HK-2 (cell line): ENCODE measurements around the gene RPL3.

Experiments used
- DNase-seq: peaks from one replicate; pipeline ENCODE4 v3.0.0-alpha.2; 2018; ENCODE audit not compliant: unreplicated experiment

The RPL3 gene

DNA sequence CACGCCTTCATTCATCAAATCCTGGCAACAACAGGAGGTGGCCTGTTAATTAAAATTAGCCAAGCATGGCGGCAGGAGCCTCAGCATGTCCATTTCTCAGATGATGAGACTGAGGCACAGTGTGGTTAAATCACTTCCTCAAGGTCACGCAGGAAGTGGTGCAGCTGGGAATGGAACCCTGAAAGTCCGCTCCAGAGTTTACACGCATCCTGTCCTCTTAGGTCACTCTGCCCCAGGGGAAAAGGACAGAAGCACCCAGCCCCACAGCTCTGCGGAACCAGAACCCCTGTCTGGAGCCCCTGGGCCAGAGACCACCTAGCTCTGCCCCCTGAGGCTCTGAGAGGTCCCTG lies 19.6 kb downstream of the RPL3 start:
- DNase-seq = no peak

DNA sequence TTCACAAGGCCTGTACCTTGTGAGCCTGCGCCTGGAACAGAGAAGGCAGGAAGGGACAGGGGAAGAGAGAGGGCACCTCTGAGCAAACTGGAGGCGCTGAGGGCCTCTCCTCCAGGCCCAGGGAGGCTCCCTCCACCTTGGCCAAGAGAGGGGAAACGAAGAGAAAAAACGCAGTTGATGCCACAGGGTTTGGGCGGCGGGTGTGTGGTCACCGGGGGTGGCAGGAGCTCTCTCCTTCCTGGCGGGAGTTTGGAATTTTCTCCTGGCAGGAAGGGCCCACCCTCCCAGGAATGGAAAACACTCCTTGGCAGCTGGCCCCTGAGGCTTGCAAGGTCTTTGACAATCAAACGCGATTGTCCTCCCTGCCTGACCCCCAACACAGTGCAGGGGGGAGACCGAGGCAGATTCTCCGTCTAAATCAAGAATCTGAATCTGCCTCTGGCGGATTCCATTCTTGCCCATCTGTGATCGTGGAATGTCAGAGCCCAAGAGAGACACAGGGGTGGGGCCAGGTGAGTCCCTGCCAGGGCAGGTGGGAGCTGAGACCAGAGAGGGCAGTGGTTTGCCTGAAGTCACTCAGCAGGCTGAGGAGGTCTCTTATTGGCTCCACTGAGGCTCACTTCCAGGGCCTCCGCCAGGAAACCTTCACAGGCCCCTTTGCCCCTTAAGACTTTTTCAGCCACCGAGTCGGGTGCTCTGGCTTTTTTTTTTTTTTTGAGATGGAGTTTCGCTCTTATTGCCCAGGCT lies 21.0 kb downstream of the RPL3 start:
- DNase-seq = no peak

DNA sequence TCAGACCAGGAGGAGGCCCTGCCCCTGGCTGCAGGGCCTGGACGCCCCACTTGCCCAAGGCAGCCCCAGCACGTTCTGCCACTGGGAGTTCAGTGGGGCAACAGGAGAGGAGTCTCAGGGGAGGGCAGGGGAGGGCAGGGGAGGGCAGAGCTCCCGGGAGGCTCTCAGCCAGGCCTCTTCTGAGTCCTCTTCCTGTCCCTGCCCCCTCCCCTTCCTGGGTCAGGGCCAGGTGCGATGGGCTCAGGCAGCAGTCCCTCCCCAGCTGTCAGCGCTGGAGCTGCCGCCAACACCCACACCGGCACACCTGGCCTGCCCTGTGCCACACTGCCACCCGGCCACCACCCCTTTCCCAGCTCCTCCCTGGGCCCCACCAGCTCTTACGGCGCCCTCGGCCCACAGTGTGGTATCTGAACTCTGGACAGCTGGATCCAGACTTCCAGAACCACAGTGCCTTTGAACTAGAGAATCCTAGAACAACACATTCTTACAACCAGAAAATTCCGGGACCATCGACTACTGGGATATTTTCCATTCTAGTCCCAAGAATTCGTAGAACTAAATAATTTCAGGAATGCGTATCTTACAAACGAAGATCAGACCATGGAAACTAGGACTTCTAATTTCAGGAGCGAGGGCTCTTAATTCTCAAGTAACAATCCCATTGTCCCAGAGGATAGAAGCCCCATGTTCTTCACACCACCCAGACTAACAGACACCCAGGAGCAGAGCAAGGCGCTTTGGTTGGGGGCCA lies 21.8 kb downstream of the RPL3 start:
- DNase-seq = no peak

DNA sequence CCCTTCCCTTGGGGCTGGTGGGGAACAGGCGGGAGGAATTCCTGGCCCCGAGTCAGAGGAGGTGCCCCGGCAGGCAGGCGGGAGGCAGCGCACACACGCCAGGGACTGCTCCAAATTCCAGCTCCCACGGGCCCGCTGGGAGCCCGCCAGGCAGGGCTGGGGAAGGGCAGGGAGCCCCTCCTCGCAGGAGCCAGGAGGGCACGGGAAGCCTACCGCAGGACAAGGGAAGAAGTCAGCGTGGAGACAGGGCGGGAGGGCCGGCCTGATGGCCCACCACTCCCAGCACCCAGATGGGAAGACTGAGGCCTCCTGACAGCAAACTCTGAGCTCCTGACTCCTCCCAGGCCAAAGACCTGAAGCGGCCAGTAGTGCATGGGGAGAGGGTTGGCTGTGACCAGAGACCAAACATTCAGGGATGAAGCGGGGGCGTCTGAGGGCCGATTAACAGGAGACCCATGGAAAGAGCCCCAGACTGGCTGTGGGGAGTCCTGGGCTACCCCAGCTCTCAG lies 22.4 kb downstream of the RPL3 start:
- no peak for DNase-seq

DNA sequence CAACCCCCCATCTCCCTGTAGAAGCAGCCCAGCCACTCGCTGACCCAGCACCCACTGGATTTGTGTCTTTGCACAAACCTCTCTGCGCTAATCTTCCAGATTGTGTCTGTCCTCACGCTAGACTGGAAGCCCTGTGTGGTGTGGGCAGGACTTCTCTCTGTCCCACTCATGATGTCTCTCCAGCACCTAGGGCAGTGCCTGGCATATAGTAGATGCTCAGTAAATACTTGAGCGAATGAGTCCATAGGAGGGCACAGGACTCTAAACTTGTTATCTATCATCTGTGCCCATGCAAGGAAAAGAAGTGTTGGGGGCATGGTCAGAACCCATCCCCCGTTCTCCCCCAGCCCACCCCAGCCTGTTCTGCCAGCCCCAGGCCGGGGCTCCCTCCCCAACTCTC lies 22.9 kb downstream of the RPL3 start:
- no peak for DNase-seq

DNA sequence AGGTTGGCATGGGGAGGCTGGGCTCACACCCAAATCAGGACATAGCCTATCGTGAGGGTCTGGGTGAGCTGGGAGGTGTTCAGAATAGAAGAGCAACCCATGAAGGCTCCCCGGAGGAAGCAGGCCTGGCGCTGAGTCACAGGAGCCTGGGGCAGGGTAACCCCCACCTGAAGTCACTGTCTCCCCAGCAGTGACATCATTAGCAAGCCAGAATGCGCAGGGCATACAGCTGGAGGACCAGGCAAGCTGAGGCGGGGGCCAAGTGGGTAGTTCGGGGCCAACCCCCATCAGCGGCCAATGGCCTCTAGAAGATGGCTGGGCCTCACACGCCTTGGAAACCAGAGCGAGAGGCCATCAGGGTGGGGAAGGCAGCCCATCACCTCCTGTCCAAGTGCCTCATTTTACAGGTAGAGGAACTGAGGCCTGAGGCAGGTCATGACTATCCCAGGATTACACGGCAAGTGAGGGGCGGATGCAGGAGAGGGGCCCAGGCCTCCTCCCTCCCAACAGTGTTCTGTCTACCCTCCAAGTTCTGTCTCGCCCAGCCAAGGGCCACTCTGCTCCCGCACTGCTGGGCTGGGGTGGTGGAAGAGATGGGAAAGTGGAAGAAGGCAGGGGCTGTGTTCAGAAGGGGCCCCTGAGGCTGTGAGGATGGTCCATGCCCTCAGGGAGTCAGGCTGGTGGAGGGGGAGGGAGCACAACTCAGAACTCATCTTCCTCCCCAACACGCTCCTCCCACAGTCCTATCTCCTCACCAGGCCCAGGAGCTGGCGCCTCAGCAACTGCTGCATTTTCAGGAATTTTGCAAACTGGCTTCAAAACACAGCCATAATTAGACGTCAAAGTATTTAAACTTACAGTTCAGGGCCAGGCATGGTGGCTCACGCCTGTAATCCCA lies 24.6 kb downstream of the RPL3 start:
- no peak for DNase-seq

DNA sequence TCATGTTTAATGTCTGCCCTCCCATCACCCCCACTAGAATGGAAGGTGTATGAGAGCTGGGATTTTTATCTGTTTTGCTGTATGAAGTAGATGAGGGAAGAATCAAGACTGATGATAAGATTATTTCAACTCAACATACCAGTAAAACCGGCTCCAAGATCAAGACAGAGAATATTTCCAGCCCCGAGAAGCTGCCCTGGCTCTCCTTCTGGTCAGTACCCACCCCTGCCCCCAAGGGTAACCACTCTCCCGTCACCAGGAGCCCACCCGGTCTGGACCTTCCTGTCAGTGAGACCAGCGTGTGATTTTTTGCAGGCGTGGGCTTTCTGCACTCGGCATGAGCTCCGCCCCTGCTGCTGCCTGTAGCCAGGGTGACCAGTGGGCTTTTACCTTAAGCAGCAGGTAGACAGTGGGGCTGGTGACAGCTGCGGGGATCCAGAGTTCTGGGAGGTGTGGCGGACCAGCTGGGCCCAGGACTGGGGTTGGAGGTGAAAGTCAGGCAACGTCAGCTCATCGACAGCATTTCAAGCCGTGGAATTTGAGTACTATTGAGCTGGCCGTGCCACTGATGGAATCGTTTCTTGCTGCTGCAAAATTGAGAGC lies 25.6 kb downstream of the RPL3 start:
- no peak for DNase-seq

DNA sequence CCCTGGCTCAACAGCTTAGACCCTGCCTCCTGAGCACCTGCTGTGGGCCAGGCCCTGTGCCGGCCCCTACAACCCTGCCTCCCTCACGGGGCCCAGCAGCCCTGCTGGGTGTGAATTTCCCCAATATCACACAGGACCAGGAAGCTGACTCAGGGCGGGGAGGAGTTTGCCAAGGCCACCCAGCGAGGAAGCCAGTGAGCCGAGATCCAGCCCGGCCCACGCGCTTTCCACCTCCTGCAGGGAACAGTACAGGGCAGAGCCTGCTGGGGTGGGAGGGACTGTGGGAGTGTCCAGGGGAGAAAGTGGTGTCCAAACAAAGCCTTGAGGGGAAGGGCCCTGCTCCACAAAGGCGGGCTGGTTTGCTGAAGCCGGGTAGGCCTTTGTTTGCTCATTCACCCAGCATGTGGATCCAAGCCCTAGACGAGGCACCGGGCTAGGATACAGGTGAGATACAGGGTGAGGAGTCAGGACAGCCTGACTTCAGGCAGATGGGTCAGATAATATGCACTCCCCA lies 26.8 kb downstream of the RPL3 start:
- peak; percentile 98 for DNase-seq

DNA sequence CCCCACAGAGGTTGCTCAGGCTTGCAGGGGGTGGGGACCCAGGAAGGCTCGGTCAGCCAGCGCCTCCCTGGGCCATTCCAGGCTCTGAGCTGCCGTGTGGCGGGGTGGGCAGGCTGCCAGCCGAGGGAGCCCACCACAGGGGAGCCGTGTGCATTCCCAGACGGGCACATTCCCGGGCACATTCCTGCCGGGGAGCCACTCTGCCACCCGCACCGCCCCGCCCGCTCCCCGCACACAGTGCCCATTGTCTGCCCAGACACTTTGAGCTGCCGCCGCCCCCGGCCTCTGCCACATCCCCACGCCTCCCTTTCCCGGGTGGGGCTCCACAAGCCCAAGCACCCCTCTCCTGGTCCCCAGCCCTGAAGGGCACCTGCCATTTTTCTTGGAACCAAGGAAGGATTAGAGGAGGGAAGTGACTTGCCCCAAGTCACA lies 27.4 kb downstream of the RPL3 start:
- peak; percentile 60 for DNase-seq

DNA sequence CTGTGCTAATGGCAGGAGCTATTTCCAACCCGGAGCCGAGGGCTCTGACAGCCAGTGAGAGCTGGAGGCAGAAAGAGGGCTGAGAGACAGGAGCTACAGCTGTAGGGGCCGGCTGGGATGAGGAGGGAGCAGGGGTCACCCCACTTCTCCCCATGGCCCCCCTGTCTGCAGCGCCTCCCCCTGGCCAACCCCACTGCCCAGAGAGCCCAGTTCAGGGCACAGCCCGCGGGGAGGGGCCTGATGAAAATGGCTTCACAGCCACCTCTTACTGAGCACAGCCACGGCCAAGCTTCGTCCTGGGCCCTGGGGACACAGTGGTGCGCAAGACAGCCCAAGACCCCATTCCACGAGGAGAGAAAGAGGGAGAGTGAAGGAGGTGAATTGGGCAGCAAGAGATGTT lies 27.9 kb downstream of the RPL3 start:
- no peak for DNase-seq

DNA sequence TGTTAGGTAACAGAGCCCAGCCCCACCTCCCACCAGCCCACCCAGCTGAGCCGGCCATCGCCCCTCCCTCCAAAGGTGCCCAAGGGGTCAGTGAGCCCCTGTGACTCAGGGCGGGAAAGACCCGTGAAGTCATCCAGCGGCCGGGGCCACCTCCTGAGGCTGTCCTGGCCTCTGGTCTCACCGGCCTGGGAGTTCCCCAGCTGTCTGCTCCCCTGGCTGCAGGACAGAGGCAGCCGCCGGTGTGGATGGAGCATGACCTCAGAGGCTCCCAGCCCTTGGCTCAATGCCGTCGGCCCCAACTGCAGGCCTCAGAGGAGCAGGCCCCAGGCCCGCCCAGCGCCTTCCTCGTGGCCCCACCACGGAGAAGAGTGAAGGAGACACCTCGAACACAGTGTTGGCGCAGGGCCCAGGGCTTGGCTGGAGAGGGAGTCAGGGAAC lies 28.7 kb downstream of the RPL3 start:
- DNase-seq = peak; percentile 95

DNA sequence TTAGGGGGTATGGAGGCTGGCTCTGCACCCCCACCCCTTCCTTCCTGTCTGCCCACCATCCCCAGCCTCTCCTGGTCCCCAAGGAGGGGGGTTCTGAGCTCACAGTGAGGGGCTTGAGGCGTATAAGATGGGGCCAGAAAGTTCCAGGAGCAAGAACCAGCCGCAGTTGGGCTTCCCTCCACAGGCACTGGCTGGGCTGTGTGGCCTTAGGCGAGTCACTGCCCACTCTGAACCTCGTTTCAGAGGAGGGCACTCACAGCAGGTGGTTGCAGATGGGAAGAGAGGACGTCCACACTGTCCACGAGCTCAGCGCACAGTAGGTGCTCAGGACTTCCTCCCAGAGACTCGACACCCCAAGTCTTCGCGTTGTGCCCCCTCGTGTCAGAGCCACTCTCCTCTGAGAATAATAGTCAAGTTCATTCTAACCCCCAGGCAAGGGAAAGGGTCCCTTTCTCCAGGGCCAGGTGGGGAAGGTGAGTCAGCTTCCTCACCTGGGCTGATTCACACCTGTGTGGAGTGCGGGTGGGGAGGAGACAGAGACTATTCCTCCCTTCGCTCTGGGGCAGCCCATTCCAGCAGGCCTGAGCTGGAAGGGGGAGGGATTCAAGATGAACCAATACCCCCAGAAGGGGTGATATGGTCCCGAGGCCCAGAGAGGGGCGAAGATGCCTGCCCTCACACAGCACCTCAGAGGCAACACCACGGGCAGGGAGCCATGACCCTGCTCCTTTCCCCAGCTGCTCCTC lies 29.3 kb downstream of the RPL3 start:
- no peak for DNase-seq

DNA sequence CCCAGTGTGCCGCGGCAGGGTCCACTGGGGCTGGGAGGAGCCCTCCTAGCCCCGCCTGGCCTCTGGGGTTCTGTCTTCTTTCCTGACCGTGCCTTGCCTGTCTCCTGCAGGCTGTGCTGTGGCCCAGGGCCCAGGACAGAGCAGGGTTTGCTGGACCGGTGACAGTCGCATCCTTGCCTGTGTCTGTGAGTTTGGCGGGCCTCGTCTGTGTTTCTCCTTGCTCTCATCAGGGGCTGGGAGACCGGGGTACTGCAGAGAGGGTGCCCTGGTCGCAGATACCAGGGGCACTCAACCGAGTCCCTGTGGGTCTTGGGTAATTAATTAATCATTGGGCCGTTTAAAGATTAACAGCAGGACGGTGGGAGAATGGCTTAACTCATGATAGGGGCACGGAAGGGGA lies 29.9 kb downstream of the RPL3 start:
- peak; percentile 62 for DNase-seq

DNA sequence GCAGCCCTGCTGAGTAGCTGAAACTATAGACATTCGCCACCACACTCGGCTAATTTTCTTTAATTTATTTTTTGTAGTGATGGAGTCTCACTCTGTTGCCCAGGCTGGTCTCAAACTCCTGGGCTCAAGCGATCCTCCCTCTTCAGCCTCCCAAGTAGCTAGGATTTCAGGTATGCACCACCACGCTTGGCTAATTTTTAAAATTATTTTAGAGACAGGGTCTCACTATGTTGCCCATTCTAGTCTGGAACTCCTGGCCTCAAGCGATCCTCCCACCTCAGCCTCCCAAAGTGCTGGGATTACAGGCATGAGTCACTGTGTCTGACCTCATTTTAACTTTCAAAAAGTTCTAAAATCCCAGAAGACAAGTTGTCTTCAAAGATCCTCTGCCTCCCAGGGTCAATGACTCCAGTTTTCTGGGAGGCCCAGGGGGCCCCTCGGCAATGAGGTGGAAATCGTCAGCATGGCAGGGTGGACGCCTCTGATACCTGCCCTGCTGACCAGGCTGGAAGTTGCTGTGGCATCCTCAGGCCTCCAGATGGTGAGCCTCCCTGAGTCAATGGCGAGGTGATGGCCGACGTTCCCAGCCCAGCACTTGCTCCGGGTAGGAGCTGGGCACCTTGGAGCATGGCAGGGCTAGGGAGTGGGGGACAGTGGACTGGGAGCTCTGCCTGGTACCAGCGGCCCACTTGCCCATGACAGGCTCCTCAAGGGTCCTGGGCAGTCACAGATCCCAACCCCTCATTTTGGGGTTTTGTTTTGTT lies 31.1 kb downstream of the RPL3 start:
- DNase-seq = no peak

DNA sequence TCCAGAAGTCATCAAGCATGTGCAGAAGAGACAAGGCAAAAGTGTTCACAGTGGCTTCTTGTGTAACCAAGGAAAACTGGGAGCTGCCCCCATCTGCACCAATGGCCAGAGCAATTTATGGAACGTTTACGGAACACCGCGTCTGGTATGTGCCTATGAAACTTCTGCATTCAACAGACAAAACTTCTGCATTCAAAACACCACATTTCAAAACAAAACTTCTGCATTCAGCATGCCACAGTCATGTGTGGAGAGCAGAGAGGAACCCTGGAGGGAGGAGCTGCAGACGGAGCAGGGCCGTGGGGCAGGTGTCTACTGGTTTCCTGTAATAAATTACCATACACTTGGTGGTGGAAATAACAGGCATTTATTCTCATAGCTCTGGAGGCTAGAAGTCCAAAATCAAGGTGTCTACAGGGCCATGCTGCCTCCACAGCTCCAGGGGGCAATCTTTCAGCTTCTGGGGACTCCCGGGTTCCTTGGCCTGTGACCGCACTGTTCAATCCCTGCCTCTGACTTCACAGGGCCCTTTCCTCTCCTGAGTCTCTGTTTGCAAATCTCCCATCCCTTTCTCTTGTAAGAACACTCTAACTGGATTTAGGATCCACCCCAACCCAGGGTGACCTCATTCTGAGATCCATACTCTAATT lies 32.2 kb downstream of the RPL3 start:
- DNase-seq = no peak

DNA sequence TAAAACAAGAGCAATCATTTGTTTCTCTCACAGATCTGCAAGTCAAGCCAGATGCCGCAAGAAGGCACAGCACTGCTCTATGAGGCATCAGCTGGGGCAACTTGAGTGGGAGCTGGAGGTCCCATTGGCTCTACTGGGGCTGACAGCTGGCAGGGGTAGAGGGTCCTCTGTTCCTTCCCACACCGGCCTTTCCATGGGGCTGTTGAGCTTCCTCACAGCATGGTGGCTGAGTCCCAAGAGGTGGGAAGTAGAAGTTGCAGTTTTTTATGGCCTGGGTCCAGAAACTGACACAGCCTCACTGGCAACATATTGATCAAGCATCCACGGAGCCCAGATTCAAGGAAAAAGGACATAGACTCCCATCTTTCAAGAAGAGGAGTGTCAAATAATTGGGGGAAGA lies 34.4 kb downstream of the RPL3 start:
- no peak for DNase-seq

DNA sequence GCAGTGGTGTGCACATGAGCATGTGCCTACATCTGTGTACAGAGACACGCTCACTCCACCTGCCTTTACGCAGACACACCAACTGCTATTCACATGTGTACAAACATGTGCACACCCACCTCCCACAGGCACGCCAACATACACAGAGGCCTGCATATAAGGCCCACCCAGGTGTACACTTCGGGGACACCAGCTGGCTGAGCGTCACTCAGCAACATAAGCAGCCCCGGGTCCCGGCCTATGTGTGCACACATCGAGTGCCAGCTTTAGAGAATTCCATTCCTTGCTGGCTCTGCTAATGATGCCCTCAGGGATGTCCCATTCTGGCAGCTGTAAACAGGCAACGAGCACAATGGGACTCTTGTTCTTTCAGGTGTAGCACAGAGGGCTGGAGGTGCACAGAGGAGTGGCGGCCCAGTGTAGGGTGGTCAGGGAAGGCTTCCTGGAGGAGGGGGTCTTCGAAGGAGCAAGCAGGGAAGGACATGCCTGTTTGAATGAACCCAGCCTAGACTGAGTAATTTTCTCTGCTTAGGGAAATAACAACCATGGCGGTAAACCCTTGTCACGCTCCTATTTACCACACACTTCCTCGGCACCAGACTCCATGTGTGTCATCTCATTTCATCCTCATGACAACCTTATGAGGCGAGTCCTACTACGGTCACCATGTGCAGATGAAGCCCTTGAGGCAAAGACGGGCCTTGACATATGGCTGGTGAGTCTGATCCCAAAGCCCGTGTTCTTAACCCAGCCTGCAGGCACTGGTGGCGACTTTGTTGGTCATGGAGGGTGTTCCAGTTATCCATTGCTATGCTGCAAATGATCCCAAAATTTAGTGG lies 35.1 kb downstream of the RPL3 start:
- DNase-seq = no peak

DNA sequence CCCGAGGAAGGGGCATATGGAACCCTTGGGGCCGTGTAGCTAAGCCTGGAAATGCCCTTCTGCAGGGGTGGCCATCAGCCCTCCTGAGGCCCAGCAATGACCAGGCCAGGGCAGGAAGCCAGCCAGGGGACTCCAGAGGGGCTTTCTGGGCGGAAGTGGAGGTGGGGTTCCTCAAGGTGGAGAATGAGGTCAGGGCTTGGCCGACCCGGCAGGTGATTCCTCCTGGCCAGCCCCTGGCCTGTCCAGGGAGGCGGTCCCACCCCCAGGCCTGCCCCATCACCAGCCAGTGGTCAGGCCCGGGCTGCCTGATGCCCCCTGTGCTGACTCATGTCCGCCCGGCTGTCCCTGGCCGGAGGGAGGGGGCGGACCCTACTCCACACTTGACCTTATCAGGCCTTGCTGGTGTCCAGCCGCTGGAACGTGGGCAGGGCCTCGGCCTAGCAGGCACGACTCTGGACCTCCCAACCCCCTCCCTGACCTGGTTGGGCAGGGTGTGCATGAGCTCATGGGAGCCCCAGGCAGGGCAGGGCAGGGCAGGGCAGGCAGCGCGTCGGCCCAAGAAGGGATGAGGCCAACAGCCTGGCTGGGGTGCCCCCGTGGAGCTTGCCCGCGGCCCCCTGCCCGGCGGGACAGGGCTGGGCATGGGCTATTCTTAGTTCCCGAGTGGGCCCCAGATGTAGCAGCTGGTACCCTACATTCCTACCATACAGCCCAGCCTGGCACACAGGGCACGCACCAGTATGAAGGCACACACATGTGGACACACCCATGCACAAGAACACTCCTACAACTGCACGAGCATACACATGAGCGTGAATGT lies 35.9 kb downstream of the RPL3 start:
- DNase-seq = peak; percentile 94
